Adrenal gland (tissue), 5 donors: ENCODE results near the gene PACSIN1.

Experiments
- CTCF ChIP-seq, 6 experiments: fragments of 450-650 bp in 4 of 6; fragments of 200-600 bp in 2 of 6; sonication (generic) in 1 of 6; IDR thresholded peaks; 1 replicate in 5 of 6; 2 replicates in 1 of 6; pipeline versions ENCODE4 v1.5.1 to v1.8.0; 2016 to 2021; ENCODE audit warnings: antibody characterized with exemption in 6 of 6, mild to moderate bottlenecking in 2 of 6, moderate library complexity in 1 of 6
- POLR2A ChIP-seq, 2 donors: fragments of 450-650 bp; IDR thresholded peaks; one replicate each; pipeline ENCODE4 v1.6.1; 2017; ENCODE audit warnings: antibody characterized with exemption in 2 of 2, mild to moderate bottlenecking in 2 of 2, moderate library complexity in 1 of 2
- donor health status: DM: no; HTN: no; CAD: no.

GRCh38 chr6:34445313-34445860 lies 20.5 kb upstream of the PACSIN1 start:
- TF ChIP-seq CTCF (IDR thresholded peaks at IDR 0.05) (no peak), POLR2A (IDR thresholded peaks at IDR 0.05) (no peak)
